SHP77 treated with DMSO at 0.1 percent for 48 hours (cell line): ENCODE measurements around the gene RNH1.
"Not testable (repeated sequence)": the region's sequence is repeated elsewhere in the genome, so short reads cannot be mapped to it uniquely, and the experiment has no call there.

ENCODE experiments used
- DNase-seq: peaks from one replicate; lab custom pipeline; 2025; lab: John Stamatoyannopoulos, UW

Gene RNH1

GRCh38 chr11:477052-477715 lies 29.9 kb downstream of the RNH1 start:
- DNase-seq, result no peak

- DNase-seq, result no peak
Observed at GRCh38 chr11:476416-476815, 30.6 kb downstream of the RNH1 start.

GRCh38 chr11:475941-476340 lies 31.1 kb downstream of the RNH1 start:
- no peak for DNase-seq

GRCh38 chr11:474914-475506 lies 32.0 kb downstream of the RNH1 start:
- DNase-seq, result no peak

- DNase-seq, result no peak
Observed at GRCh38 chr11:473962-474785, 32.9 kb downstream of the RNH1 start.

- no peak for DNase-seq
Observed at GRCh38 chr11:473415-473814, 33.6 kb downstream of the RNH1 start.

- no peak for DNase-seq
Observed at GRCh38 chr11:472816-473215, 34.2 kb downstream of the RNH1 start.

GRCh38 chr11:472272-472671 lies 34.8 kb downstream of the RNH1 start:
- no peak for DNase-seq

GRCh38 chr11:471468-472145 lies 35.4 kb downstream of the RNH1 start:
- no peak for DNase-seq

GRCh38 chr11:469684-470560 lies 37.1 kb downstream of the RNH1 start:
- DNase-seq, result no peak

GRCh38 chr11:469026-469683 lies 37.9 kb downstream of the RNH1 start:
- not testable (repeated sequence) for DNase-seq

GRCh38 chr11:468493-468892 lies 38.5 kb downstream of the RNH1 start:
- no peak for DNase-seq

- no peak for DNase-seq
Observed at GRCh38 chr11:468036-468435, 39.0 kb downstream of the RNH1 start.

- no peak for DNase-seq
Observed at GRCh38 chr11:465896-466530, 41.0 kb downstream of the RNH1 start.

GRCh38 chr11:464316-464715 lies 42.7 kb downstream of the RNH1 start:
- no peak for DNase-seq

- DNase-seq, result no peak
Observed at GRCh38 chr11:462107-462890, 44.7 kb downstream of the RNH1 start.

GRCh38 chr11:461626-462025 lies 45.4 kb downstream of the RNH1 start:
- DNase-seq, result no peak

GRCh38 chr11:460331-461199 lies 46.5 kb downstream of the RNH1 start:
- no peak for DNase-seq
